Cardiac ventricle fibroblast (primary cell): ENCODE data around the gene TTC39A. TPM values are rescaled to one million over a fixed set of nuclear protein-coding genes. Genes with fewer than 3 reads are reported as not detected.

Experiments
- total RNA-seq: library from RNA; depleted of rRNA; stranded (reverse); fragments of >200 nt; gene quantifications from 2 replicates; pipeline ENCODE4 v1.2.3, GENCODE V29; 2015

TTC39A gene
- total RNA-seq: not detected in 2 replicates

GRCh38 chr1:51330331-51331201 is at the start of gene TTC39A:
Gene TTC39A, minus strand, starts transcription at chr1:51330562. Its CDS starts 85 bp downstream, at chr1:51330477.

Other genes with a start within 250 kb of the TTC39A start
- not detected in 2 replicates for gene C1orf185, start 228.3 kb downstream of the TTC39A start, total RNA-seq
- gene RNF11, start 94.3 kb downstream of the TTC39A start, total RNA-seq: 98.6 and 99.5 TPM in 2 replicates
- 50.9 and 59.4 TPM in 2 replicates for gene EPS15, start 188.7 kb upstream of the TTC39A start, total RNA-seq